Upper lobe of left lung (tissue), 4 donors: ENCODE data around the gene HBS1L.

Experiments used
- CTCF ChIP-seq, 6 experiments: fragments of 450-650 bp in 4 of 6; fragments of 200-600 bp in 2 of 6; sonication (generic) in 2 of 6; IDR thresholded peaks; one replicate each; pipeline ENCODE4 v1.5.1; 2016 to 2019; ENCODE audit warnings: antibody characterized with exemption in 6 of 6
- POLR2A ChIP-seq, 4 donors: fragments of 450-650 bp; IDR thresholded peaks; one replicate each; pipeline ENCODE4 v1.5.1; 2016 to 2017; ENCODE audit warnings: antibody characterized with exemption in 4 of 4, mild to moderate bottlenecking in 2 of 4
- POLR2AphosphoS5 ChIP-seq, 2 donors: sonication (generic); formaldehyde crosslinking; IDR thresholded peaks; one replicate each; pipeline ENCODE4 v1.5.1; 2017; ENCODE audit warnings: antibody characterized with exemption in 2 of 2

GRCh38 chr6:135086414-135086764 lies 31.8 kb upstream of the HBS1L start:
- TF ChIP-seq CTCF (IDR thresholded peaks at IDR 0.05) (no peak), POLR2A (IDR thresholded peaks at IDR 0.05) (no peak), POLR2AphosphoS5 (IDR thresholded peaks at IDR 0.05) (no peak)
